ENCODE data around the gene OR10H5. TPM values are rescaled to one million over a fixed set of nuclear protein-coding genes. Genes with fewer than 3 reads are reported as not detected.

The OR10H5 gene
- total and polyA plus RNA-seq, 2 of the 13 experiments (the other 11 are each of a cell fraction or from before 2014, with no cell fraction given) = not detected

GRCh38 chr19:15836330-15837220, 49.1 kb downstream of the OR10H5 start (continued):
- TF ChIP-seq PRDM10 (CRISPR knock-in tag; IDR thresholded peaks at IDR 0.05; ENCODE audit: low read depth) = peak; percentile 70; the same call in 1 of the 2 replicates
- TF ChIP-seq XBP1 (CRISPR knock-in tag; IDR thresholded peaks at IDR 0.05) = 0 out of 2 replicates have a peak, but pooled peaks have one; percentile 63
- TF ChIP-seq HMG20B (CRISPR knock-in tag; conservative IDR thresholded peaks at IDR 0.05) = no peak
- peak; percentile 70; the same call in 1 of the 2 replicates for TF ChIP-seq IRF9 (CRISPR knock-in tag; IDR thresholded peaks at IDR 0.05; ENCODE audit: borderline replicate concordance)
- TF ChIP-seq MTERF4 (CRISPR knock-in tag; IDR thresholded peaks at IDR 0.05) = peak; percentile 41; the same call in 1 of the 2 replicates
- TF ChIP-seq STAT6 (CRISPR knock-in tag; IDR thresholded peaks at IDR 0.05; ENCODE audit: borderline replicate concordance) = no peak
- TF ChIP-seq ZFP41 (CRISPR knock-in tag; IDR thresholded peaks at IDR 0.05; ENCODE audit: borderline replicate concordance) = no peak
- peak; percentile 18; the same call in 1 of the 2 replicates for TF ChIP-seq TFDP1 (CRISPR knock-in tag; IDR thresholded peaks at IDR 0.05; ENCODE audit: borderline replicate concordance)
- peak; percentile 75 for TF ChIP-seq ZNF574 (CRISPR knock-in tag; IDR thresholded peaks at IDR 0.05)
- peak; percentile 50; the same call in 1 of the 2 replicates for TF ChIP-seq HIVEP1 (CRISPR knock-in tag; IDR thresholded peaks at IDR 0.05)
- TF ChIP-seq ZNF510 (CRISPR knock-in tag; IDR thresholded peaks at IDR 0.05; ENCODE audit: low read depth) = no peak
- 0 out of 2 replicates have a peak, but pooled peaks have one; percentile 47 for TF ChIP-seq NR2C2 (CRISPR knock-in tag; IDR thresholded peaks at IDR 0.05; ENCODE audit: borderline replicate concordance)
- TF ChIP-seq CC2D1A (CRISPR knock-in tag; IDR thresholded peaks at IDR 0.05) = no peak
